Endodermal cell (in vitro differentiated cells): ENCODE measurements around the gene PRDM15. TPM values are rescaled to one million over a fixed set of nuclear protein-coding genes. Genes with fewer than 3 reads are reported as not detected.

ENCODE experiments used
- DNase-seq: peaks from one replicate; pipeline ENCODE4 v3.0.0-alpha.2; 2017
- H3K27ac ChIP-seq: 2 replicates; pipeline ENCODE4 v1.5.1; 2013; ENCODE audit warnings: mild to moderate bottlenecking, low read depth, low read length, moderate library complexity
- H3K27me3 ChIP-seq: 2 replicates; pipeline ENCODE4 v1.6.1; 2013; ENCODE audit warnings: mild to moderate bottlenecking, low read length, moderate library complexity; ENCODE audit not compliant: insufficient read depth, control insufficient read depth, poor library complexity, severe bottlenecking
- H3K36me3 ChIP-seq: 2 replicates; pipeline ENCODE4 v1.7.0; 2013; ENCODE audit warnings: mild to moderate bottlenecking, low read length, moderate library complexity; ENCODE audit not compliant: control insufficient read depth, insufficient read depth
- H3K4me1 ChIP-seq: one replicate; pipeline ENCODE4 v1.7.0; 2013; ENCODE audit warnings: low read length; ENCODE audit not compliant: control insufficient read depth, insufficient read depth
- H3K4me3 ChIP-seq: 2 replicates; pipeline ENCODE4 v1.5.1; 2013; ENCODE audit warnings: mild to moderate bottlenecking, low read length, moderate library complexity
- H3K9ac ChIP-seq: 2 replicates; pipeline ENCODE4 v1.6.1; 2013; ENCODE audit warnings: mild to moderate bottlenecking, low read length, moderate library complexity; ENCODE audit not compliant: poor library complexity, severe bottlenecking; ENCODE audit errors: extremely low read depth
- H3K9me3 ChIP-seq: 2 replicates; pipeline ENCODE4 v1.6.1; 2013; ENCODE audit warnings: mild to moderate bottlenecking, low read length, moderate library complexity; ENCODE audit not compliant: control insufficient read depth
- H3K27ac Mint-ChIP-seq: 2 replicates; pipeline ENCODE4 v1.8.0; 2020; ENCODE audit warnings: mixed read lengths
- H3K27me3 Mint-ChIP-seq: 2 replicates; pipeline ENCODE4 v1.8.0; 2021; ENCODE audit warnings: mild to moderate bottlenecking, mixed read lengths; ENCODE audit not compliant: insufficient read depth
- H3K36me3 Mint-ChIP-seq: 2 replicates; pipeline ENCODE4 v1.8.0; 2020; ENCODE audit warnings: low read depth, mixed read lengths
- H3K4me1 Mint-ChIP-seq: 2 replicates; pipeline ENCODE4 v1.8.0; 2020; ENCODE audit warnings: mixed read lengths
- H3K4me3 Mint-ChIP-seq: 2 replicates; pipeline ENCODE4 v1.8.0; 2020; ENCODE audit warnings: mild to moderate bottlenecking, moderate library complexity, mixed read lengths
- H3K9me3 Mint-ChIP-seq: 2 replicates; pipeline ENCODE4 v1.8.0; 2020; ENCODE audit warnings: mild to moderate bottlenecking, mixed read lengths
- WGBS, 2 experiments: methylation state at CpG; one replicate each; pipeline versions ENCODE4 v1.1.5 to v1.1.7; 2013; ENCODE audit warnings: missing lambda C conversion rate in 2 of 2, mixed read lengths in 1 of 2; ENCODE audit not compliant: insufficient coverage in 1 of 2, insufficient read length in 1 of 2; 5-methylcytosine and 5-hydroxymethylcytosine counted together
- total RNA-seq, 2 donors: library from RNA; stranded (reverse); fragmentation: NEBNext Ultra II Directional in 1 of 2; extraction: Animal tissue kit (Norgen Biotek cat#: 25700) in 1 of 2; gene quantifications; 2 replicates in 1 of 2; 3 replicates in 1 of 2; pipeline ENCODE4 v1.2.1, GENCODE V29; 2021
- TF ChIP-seq, protein P1 (sequence below): fragments of 200-600 bp; sonication (generic); conservative IDR thresholded peaks from 2 replicates; pipeline ENCODE4 v1.5.0; 2021; ENCODE audit warnings: antibody characterized with exemption, mild to moderate bottlenecking

Gene PRDM15
- total RNA-seq, 2 donors from 2014 or later = 8.8 to 10.1 TPM

DNA sequence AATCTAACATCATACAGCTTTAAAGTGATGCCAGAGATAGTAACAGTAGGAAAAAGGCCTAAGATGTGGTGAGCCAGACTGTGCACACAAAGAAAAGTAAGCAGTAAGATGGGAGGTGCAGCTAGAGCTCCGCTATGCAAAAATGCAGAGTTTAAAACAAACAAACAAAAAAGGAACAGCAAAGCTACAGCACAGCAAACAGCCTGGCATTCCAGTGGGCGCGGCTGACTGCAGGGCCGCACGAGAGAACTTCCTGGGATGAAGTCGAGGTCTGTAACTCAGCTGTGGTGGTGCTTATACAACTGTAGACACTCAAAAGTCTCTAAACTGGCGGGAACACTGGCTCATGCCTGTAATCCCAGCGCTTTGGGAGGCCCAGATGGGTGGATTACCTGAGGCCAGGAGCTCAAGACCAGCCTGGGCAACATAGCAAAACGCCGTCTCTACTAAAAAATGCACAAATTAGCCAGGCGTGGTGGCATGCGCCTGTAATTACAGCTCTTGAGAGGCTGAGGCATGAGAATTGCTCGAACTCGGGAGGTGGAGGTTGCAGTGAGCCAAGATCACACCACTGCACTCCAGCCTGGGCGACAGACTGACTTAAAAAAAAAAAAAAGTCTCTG is 30.1 kb downstream of the PRDM15 start:
- WGBS, 2 experiments = 87% methylated on average over 14 to 15 of the region's 15 CpGs

DNA sequence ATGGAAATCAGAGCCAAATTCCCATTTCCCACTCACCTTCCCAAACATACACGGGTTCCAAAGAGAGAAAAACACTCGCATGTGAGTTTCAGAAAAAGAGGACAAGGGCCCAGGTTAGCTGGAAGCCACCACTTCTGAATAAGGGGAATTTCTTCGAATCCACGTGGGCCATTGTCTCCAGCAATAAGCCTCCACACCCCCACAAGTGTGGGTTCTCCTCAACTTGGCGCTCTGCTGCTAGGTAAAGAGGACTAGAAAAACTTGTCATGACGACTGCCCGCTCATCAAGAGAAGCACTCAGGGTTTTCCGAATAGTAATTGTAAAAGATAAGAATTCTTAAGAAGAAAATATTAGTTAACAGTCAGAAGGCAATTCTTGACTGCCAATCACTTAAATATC is 30.6 kb downstream of the PRDM15 start:
- no peak overlapping the region for H3K27ac ChIP-seq
- Mint-ChIP-seq H3K27me3 (no peaks in the 10 kb centered on the region), H3K4me1 (no peaks in the 10 kb centered on the region), H3K36me3 (peaks cover 14% of the 10 kb centered on the region), H3K27ac (no peak overlapping the region), H3K4me3 (no peak overlapping the region), H3K9me3 (no peaks in the 10 kb centered on the region)
- no peaks in the 10 kb centered on the region for H3K9me3 ChIP-seq
- H3K27me3 ChIP-seq = no peaks in the 10 kb centered on the region
- WGBS, 2 experiments = 42 to 82% methylated on average over 2 to 8 of the region's 8 CpGs
- no peak for DNase-seq
- no peak overlapping the region for H3K9ac ChIP-seq
- peaks cover 18% of the 10 kb centered on the region for H3K36me3 ChIP-seq
- H3K4me1 ChIP-seq = no peaks in the 10 kb centered on the region
- no peak overlapping the region for H3K4me3 ChIP-seq
- TF ChIP-seq, protein P1, sequence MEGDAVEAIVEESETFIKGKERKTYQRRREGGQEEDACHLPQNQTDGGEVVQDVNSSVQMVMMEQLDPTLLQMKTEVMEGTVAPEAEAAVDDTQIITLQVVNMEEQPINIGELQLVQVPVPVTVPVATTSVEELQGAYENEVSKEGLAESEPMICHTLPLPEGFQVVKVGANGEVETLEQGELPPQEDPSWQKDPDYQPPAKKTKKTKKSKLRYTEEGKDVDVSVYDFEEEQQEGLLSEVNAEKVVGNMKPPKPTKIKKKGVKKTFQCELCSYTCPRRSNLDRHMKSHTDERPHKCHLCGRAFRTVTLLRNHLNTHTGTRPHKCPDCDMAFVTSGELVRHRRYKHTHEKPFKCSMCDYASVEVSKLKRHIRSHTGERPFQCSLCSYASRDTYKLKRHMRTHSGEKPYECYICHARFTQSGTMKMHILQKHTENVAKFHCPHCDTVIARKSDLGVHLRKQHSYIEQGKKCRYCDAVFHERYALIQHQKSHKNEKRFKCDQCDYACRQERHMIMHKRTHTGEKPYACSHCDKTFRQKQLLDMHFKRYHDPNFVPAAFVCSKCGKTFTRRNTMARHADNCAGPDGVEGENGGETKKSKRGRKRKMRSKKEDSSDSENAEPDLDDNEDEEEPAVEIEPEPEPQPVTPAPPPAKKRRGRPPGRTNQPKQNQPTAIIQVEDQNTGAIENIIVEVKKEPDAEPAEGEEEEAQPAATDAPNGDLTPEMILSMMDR = no peak

More for the DNA sequence above, 30.1 kb downstream of the PRDM15 start:
- Histone ChIP-seq H3K4me1 (no peaks in the 10 kb centered on the region), H3K36me3 (peaks cover 23% of the 10 kb centered on the region), H3K27ac (no peak overlapping the region), H3K27me3 (no peaks in the 10 kb centered on the region), H3K9me3 (no peaks in the 10 kb centered on the region), H3K4me3 (no peak overlapping the region), H3K9ac (no peak overlapping the region)
- Mint-ChIP-seq H3K27ac (peak overlapping the region; percentile 0), H3K4me1 (no peaks in the 10 kb centered on the region), H3K36me3 (peaks cover 16% of the 10 kb centered on the region), H3K9me3 (no peaks in the 10 kb centered on the region), H3K4me3 (no peak overlapping the region), H3K27me3 (no peaks in the 10 kb centered on the region)
- TF ChIP-seq, protein P1 = no peak
- no peak for DNase-seq

DNA sequence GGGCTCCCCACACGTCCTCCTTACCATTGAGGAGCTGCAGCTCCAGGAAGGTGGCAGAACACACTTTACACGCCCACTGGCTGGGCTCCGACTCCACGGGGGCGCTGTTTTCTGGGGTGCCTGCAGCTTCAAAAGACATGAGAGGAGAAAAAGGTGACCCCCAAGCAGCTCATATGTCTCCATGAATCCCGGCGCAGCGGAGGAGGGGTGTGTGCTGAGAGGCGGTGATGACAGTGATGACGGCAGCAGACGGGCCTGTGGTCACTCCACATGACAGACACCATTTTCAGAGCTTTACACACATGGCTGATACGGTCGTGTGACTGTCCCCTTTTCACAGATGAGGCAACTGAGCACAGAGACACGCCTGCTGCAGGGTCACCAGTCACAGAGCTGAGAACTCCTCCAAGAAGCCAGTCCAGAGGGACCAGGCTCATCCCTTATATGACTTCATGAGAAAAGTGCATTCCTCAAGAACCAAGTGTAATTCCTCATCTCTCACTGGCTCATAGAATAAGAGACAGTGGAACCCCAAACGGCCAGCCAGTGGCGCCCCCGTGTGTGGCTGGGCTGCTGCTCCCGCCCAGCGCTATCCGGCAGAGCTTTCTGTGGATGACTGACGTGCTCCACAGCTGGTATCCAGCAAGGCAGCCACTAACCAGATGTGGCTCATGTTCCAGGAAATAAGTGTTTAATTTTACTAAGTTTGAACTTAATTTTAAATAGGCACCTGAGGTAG is 31.9 kb downstream of the PRDM15 start:
- no peak overlapping the region for H3K27ac ChIP-seq
- H3K9ac ChIP-seq = no peak overlapping the region
- WGBS, 2 experiments = 90 to 91% methylated on average over 19 to 21 of the region's 21 CpGs
- Mint-ChIP-seq H3K4me3 (no peak overlapping the region), H3K4me1 (no peaks in the 10 kb centered on the region), H3K9me3 (no peaks in the 10 kb centered on the region), H3K36me3 (peaks cover 21% of the 10 kb centered on the region), H3K27ac (no peak overlapping the region), H3K27me3 (no peaks in the 10 kb centered on the region)
- peaks cover under 1% of the 10 kb centered on the region for H3K9me3 ChIP-seq
- TF ChIP-seq, protein P1 = peak; percentile 57
- peaks cover 18% of the 10 kb centered on the region for H3K36me3 ChIP-seq
- H3K4me3 ChIP-seq = no peak overlapping the region
- peak; percentile 74 for DNase-seq
- no peaks in the 10 kb centered on the region for H3K27me3 ChIP-seq
- no peaks in the 10 kb centered on the region for H3K4me1 ChIP-seq
